Activated naive CD4-positive, alpha-beta T cell treated with anti-CD3 and anti-CD28 coated beads, Interleukin-2, amount 50 U/mL, for 72 hours (primary cell): ENCODE measurements around the gene CERS2. TPM values are rescaled to one million over a fixed set of nuclear protein-coding genes. Genes with fewer than 3 reads are reported as not detected.

Source experiments
- ATAC-seq, 2 donors: fragments of 150-1000 bp; cut with Tn5 transposase; 2 replicates each; pipeline ENCODE4 v1.10.0; 2021; ENCODE audit warnings: mild to moderate bottlenecking in 2 of 2, moderate library complexity in 2 of 2
- DNase-seq, 2 donors: peaks; one replicate each; pipeline ENCODE4 v3.0.0; 2021 to 2022; ENCODE audit warnings: low spot score in 2 of 2
- H3K27ac Mint-ChIP-seq, 2 donors: one replicate each; pipeline ENCODE4 v1.8.0; 2022; ENCODE audit warnings: mild to moderate bottlenecking in 2 of 2, mixed read lengths in 2 of 2
- H3K36me3 Mint-ChIP-seq, 2 donors: one replicate each; pipeline ENCODE4 v1.8.0; 2022; ENCODE audit warnings: mixed read lengths in 2 of 2
- H3K9me3 Mint-ChIP-seq, 2 donors: one replicate each; pipeline ENCODE4 v1.8.0; 2022; ENCODE audit warnings: mixed read lengths in 2 of 2
- total RNA-seq, 2 donors: library from RNA; stranded (reverse); gene quantifications; one replicate each; pipeline ENCODE4 v1.2.3, GENCODE V29; 2022

The CERS2 gene
- total RNA-seq, 2 donors from 2014 or later = 110 to 134 TPM

GRCh38 chr1:151001602-151002001, 27.0 kb upstream of the CERS2 start:
- ATAC-seq = no peak
- peaks cover 12 to 22% of the 10 kb centered on the region in 2 donors for H3K36me3 Mint-ChIP-seq
- H3K9me3 Mint-ChIP-seq = no peaks in the 10 kb centered on the region
- peak overlapping the region in 1 of 2 donors; percentile 93 for H3K27ac Mint-ChIP-seq
- no peak for DNase-seq

- no peak for ATAC-seq
- Mint-ChIP-seq H3K27ac (peak overlapping the region in 1 of 2 donors; percentile 65), H3K36me3 (peaks cover 6 to 10% of the 10 kb centered on the region in 2 donors), H3K9me3 (no peaks in the 10 kb centered on the region)
- DNase-seq = no peak
These were observed 25.8 kb upstream of the CERS2 start for GRCh38 chr1:151000408-151000807.

- no peak for ATAC-seq
- Mint-ChIP-seq H3K36me3 (peaks cover 6 to 8% of the 10 kb centered on the region in 2 donors), H3K9me3 (no peaks in the 10 kb centered on the region), H3K27ac (no peak overlapping the region)
- DNase-seq = no peak
These were observed 25.3 kb upstream of the CERS2 start for GRCh38 chr1:150999926-151000325.

DNA sequence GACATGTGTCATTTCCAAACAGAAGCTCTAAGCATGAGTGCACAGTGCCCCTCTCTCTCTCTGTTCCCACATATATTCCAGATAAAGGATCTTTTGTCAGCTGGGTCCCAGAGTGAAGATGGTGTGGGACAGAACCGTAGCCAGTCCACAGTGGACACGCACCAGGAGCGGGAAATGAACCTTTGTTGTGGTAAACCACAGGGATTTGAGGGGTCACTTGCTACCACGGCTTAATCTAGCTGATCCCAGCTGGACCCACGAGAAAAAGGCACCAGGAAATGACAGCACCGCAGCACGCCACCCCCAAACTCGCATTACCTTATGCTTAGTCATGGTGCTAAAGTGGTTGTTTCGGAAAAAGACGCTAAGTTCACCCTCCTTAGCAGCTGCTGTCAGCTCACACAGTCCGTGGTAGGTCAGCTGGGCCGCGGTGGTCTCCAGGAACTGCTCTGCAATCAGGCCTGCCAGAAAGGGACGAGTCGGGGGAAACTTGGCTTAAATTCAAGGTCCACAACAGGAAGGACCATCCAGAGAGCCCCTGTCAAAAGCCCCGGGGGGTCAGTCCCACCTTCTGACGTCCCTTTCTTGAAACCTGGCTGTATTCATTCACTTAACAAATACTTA, 24.5 kb upstream of the CERS2 start:
- DNase-seq = no peak
- ATAC-seq = peak; percentile 58 to 76
- H3K9me3 Mint-ChIP-seq = no peaks in the 10 kb centered on the region
- H3K36me3 Mint-ChIP-seq = peaks cover 6 to 8% of the 10 kb centered on the region in 2 donors
- H3K27ac Mint-ChIP-seq = peak overlapping the region in 1 of 2 donors; percentile 60

DNA sequence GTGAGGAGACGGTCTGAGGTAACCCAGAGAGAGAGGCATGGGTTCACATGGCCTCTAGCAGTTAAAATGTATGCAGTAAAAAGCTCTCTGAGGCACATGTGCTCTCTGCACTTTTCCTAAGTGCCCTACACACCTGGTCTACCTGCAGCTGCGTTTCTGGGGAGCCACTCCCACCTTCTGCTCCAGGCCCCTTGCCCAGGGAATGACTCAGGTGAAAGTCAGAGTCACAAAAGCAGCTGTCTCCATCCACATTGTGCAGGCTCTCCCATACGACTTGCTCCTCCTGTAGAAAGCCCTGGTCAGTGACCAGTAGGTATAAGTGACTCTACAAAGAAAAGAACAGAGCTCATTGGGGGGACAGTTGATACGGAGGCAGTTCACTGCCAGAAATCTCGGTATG, 23.3 kb upstream of the CERS2 start:
- H3K9me3 Mint-ChIP-seq = no peaks in the 10 kb centered on the region
- DNase-seq (no peak), ATAC-seq (no peak)

GRCh38 chr1:150997126-150997872, 22.7 kb upstream of the CERS2 start:
- no peak for ATAC-seq
- no peaks in the 10 kb centered on the region for H3K9me3 Mint-ChIP-seq

More for the DNA sequence above, 23.3 kb upstream of the CERS2 start:
- H3K36me3 Mint-ChIP-seq = peaks cover 6 to 8% of the 10 kb centered on the region in 2 donors
- no peak overlapping the region for H3K27ac Mint-ChIP-seq

DNA sequence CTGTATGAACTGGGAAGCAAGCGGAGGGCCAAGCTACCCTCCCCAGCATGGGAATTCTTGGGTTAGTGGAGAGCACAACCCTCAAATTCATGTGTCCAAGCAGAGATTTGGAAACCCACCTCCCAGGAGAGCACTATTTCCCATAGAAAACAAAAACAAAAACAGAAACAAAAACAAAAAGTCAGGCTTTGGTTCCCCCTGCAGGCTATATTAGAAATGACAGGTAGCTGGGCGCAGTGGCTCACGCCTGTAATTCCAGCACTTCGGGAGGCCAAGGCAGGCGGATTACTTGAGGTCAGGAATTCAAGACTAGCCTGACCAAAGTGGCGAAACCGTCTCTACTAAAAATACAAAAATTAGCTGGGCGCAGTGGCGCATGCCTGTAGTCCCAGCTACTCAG, 21.3 kb upstream of the CERS2 start:
- peak in 1 of 2 donors; percentile 40 for DNase-seq
- Mint-ChIP-seq H3K27ac (no peak overlapping the region), H3K36me3 (no peaks in the 10 kb centered on the region), H3K9me3 (no peaks in the 10 kb centered on the region)
- ATAC-seq = peak in 1 of 2 donors; percentile 32

More at GRCh38 chr1:150997126-150997872, 22.7 kb upstream of the CERS2 start:
- DNase-seq = no peak
- H3K36me3 Mint-ChIP-seq = peaks cover 6 to 8% of the 10 kb centered on the region in 2 donors
- peak overlapping the region in 1 of 2 donors; percentile 15 for H3K27ac Mint-ChIP-seq

GRCh38 chr1:150995460-150995859, 20.8 kb upstream of the CERS2 start:
- H3K9me3 Mint-ChIP-seq = no peaks in the 10 kb centered on the region
- DNase-seq = no peak
- peak overlapping the region in 1 of 2 donors; percentile 72 for H3K27ac Mint-ChIP-seq
- H3K36me3 Mint-ChIP-seq = no peaks in the 10 kb centered on the region
- no peak for ATAC-seq

DNA sequence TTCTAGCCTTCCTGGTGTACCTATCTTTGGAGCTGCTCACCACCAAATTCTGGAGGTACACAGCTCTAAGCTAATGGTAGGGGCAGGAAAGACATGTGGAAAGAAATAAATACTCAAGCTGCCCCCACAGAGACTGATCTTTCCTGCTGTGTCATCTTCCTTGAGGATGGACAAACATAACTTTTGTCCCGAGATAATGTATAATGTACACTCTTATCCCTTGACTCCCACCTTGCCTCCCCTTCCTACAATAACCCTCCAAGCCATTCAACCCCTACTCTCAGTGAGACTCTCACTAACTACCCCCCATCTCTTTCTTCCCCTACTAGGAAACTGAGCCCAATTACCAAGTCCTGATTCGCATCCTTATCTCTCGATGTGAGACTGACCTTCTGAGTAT, 19.6 kb upstream of the CERS2 start:
- Mint-ChIP-seq H3K9me3 (no peaks in the 10 kb centered on the region), H3K27ac (peak overlapping the region in 1 of 2 donors; percentile 46)

GRCh38 chr1:150992626-150993025, 18.0 kb upstream of the CERS2 start:
- Mint-ChIP-seq H3K36me3 (no peaks in the 10 kb centered on the region), H3K9me3 (no peaks in the 10 kb centered on the region), H3K27ac (no peak overlapping the region)
- ATAC-seq = no peak
- no peak for DNase-seq

More for the DNA sequence above, 19.6 kb upstream of the CERS2 start:
- DNase-seq = no peak
- no peaks in the 10 kb centered on the region for H3K36me3 Mint-ChIP-seq
- ATAC-seq = no peak

GRCh38 chr1:150987924-150988323, 13.3 kb upstream of the CERS2 start:
- H3K27ac Mint-ChIP-seq = peak overlapping the region in 1 of 2 donors; percentile 31
- DNase-seq (no peak), ATAC-seq (no peak)
- no peaks in the 10 kb centered on the region for H3K36me3 Mint-ChIP-seq
- no peaks in the 10 kb centered on the region for H3K9me3 Mint-ChIP-seq

DNA sequence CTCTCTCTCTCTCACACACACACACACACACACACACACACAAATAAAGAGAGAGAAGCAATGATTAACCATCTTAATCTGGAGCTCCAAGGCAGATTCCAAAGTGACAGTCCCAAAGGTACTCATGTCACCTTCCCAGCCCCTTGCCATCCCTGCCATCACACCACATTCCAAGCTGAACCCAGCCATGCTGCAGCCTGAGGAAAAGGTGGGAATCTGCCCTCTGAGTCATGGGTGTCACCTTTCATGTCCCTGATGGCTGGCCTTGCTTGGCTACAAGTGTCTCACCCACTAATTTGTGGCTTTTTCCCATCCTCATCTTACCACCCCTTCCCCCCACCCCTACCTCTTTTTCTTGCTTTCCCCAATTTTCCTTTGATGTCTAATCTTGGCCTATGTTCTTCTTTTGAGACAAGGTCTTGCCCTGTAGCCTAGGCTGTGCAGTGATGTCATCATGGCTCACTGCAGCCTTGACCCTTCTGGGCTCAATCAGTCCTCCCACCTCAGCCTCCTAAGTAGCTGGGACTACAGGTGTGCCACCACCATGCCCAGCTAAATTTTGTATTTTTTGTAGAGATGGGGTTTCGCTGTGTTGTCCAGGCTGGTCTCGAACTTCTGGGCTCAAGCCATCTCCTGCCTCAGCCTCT, 10.7 kb upstream of the CERS2 start:
- Mint-ChIP-seq H3K9me3 (no peaks in the 10 kb centered on the region), H3K36me3 (no peaks in the 10 kb centered on the region), H3K27ac (peak overlapping the region; percentile 34 to 57)
- ATAC-seq = no peak
- DNase-seq = no peak

GRCh38 chr1:150981805-150982712, 7.4 kb upstream of the CERS2 start, which contains the start of gene ANXA9:
ANXA9 (plus strand) TSS chr1:150982292; CDS start chr1:150983106, 814 bp downstream.
- Mint-ChIP-seq H3K9me3 (no peaks in the 10 kb centered on the region), H3K36me3 (no peaks in the 10 kb centered on the region), H3K27ac (no peak within 1 kb of the TSS)
- ATAC-seq (no peak), DNase-seq (no peak)

- H3K36me3 Mint-ChIP-seq = no peaks in the 10 kb centered on the region
- ATAC-seq = no peak
- DNase-seq = no peak
- no peak overlapping the region for H3K27ac Mint-ChIP-seq
- no peaks in the 10 kb centered on the region for H3K9me3 Mint-ChIP-seq
These were observed 6.7 kb upstream of the CERS2 start for GRCh38 chr1:150981177-150981804.

DNA sequence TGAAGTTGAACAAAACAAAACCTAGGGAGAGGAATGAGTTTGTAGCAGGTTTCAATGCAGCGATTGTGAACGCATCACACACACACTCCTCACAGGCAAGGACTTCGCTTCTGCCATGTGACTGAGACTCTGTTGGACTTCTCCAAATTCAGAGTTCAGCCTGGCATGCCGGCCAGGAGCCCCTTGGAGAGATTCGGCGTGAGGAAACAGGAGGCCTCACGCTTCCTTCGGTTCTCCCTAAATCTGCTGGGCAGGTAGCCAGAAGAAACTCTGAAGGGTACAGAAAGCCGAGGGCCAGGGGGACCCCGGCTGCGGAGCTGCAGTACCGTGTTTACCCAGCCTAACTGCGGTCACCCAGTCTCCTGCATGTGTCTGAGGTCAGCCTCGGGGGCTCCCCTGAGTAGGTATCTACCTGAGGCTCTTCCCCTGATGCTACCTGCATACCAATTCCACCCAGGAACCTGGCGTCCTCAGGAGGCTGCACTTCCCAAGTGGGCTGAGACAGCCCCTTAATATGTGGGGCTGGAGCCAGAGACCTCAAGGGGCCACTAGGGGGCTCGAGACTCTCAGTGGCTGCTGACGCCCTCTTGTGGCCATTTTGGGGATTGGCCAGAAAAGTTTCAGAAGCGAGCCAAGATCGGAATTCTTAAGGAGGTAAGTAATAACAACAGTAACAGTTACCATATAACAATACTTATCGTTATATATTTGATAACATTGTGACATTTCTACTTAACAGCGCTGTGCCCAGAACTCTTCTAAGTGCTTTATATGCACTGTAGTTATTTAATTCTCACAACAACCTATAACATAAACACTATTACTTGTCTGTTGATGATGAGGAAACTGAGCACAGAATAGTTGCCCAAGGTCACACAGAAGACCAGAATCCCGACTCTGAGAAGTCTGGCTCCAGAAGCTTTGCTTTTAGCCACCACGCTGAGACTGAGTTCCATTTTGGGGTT, 4.7 kb upstream of the CERS2 start:
- Mint-ChIP-seq H3K36me3 (no peaks in the 10 kb centered on the region), H3K27ac (peak overlapping the region in 1 of 2 donors; percentile 54), H3K9me3 (no peaks in the 10 kb centered on the region)
- ATAC-seq (peak; percentile 59 to 76), DNase-seq (peak; percentile 79 to 93)
